Measurements from ENCODE around the gene ZNF609. TPM values are rescaled to one million over a fixed set of nuclear protein-coding genes. Genes with fewer than 3 reads are reported as not detected.

Gene ZNF609
- total and polyA plus RNA-seq, 4 donors = 4.6 to 18.1 (median 8.0) TPM

- Histone ChIP-seq H3K4me1 (ENCODE audit: control insufficient read depth in 4 of 4, insufficient read depth in 4 of 4, low read length in 3 of 4) (peaks cover 0 to 7% (median 2%) of the 10 kb centered on the region in 4 donors), H3K27me3 (ENCODE audit: control insufficient read depth in 4 of 4, insufficient read depth in 4 of 4, low read length in 3 of 4) (no peaks in the 10 kb centered on the region), H3K9me3 (ENCODE audit: control insufficient read depth in 4 of 4, low read length in 3 of 4) (no peaks in the 10 kb centered on the region), H3K36me3 (ENCODE audit: control insufficient read depth in 4 of 4, insufficient read depth in 3 of 4, low read depth in 1 of 4, low read length in 3 of 4) (no peaks in the 10 kb centered on the region), H3K9ac (ENCODE audit: low read depth in 1 of 2, low read length in 2 of 2) (no peak overlapping the region), H3K27ac (ENCODE audit: low read depth in 1 of 2, low read length in 2 of 2) (peak overlapping the region; percentile 15 to 21), H3K4me3 (ENCODE audit: low read depth in 1 of 3, low read length in 3 of 3) (no peak overlapping the region)
- TF ChIP-seq, protein P1, sequence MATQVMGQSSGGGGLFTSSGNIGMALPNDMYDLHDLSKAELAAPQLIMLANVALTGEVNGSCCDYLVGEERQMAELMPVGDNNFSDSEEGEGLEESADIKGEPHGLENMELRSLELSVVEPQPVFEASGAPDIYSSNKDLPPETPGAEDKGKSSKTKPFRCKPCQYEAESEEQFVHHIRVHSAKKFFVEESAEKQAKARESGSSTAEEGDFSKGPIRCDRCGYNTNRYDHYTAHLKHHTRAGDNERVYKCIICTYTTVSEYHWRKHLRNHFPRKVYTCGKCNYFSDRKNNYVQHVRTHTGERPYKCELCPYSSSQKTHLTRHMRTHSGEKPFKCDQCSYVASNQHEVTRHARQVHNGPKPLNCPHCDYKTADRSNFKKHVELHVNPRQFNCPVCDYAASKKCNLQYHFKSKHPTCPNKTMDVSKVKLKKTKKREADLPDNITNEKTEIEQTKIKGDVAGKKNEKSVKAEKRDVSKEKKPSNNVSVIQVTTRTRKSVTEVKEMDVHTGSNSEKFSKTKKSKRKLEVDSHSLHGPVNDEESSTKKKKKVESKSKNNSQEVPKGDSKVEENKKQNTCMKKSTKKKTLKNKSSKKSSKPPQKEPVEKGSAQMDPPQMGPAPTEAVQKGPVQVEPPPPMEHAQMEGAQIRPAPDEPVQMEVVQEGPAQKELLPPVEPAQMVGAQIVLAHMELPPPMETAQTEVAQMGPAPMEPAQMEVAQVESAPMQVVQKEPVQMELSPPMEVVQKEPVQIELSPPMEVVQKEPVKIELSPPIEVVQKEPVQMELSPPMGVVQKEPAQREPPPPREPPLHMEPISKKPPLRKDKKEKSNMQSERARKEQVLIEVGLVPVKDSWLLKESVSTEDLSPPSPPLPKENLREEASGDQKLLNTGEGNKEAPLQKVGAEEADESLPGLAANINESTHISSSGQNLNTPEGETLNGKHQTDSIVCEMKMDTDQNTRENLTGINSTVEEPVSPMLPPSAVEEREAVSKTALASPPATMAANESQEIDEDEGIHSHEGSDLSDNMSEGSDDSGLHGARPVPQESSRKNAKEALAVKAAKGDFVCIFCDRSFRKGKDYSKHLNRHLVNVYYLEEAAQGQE (IDR thresholded peaks at IDR 0.05) = no peak
- TF ChIP-seq, protein P2, sequence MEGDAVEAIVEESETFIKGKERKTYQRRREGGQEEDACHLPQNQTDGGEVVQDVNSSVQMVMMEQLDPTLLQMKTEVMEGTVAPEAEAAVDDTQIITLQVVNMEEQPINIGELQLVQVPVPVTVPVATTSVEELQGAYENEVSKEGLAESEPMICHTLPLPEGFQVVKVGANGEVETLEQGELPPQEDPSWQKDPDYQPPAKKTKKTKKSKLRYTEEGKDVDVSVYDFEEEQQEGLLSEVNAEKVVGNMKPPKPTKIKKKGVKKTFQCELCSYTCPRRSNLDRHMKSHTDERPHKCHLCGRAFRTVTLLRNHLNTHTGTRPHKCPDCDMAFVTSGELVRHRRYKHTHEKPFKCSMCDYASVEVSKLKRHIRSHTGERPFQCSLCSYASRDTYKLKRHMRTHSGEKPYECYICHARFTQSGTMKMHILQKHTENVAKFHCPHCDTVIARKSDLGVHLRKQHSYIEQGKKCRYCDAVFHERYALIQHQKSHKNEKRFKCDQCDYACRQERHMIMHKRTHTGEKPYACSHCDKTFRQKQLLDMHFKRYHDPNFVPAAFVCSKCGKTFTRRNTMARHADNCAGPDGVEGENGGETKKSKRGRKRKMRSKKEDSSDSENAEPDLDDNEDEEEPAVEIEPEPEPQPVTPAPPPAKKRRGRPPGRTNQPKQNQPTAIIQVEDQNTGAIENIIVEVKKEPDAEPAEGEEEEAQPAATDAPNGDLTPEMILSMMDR (IDR thresholded peaks at IDR 0.05; ENCODE audit: low read depth, low read length, missing input control) = no peak
- TF ChIP-seq FOXA1 (IDR thresholded peaks at IDR 0.05) (no peak), RXRA (IDR thresholded peaks at IDR 0.05) (no peak), FOXA2 (IDR thresholded peaks at IDR 0.05) (no peak), TAF1 (conservative IDR thresholded peaks at IDR 0.05) (no peak), EGR1 (IDR thresholded peaks at IDR 0.05; ENCODE audit: low read depth in 2 of 2) (no peak), NR2F2 (IDR thresholded peaks at IDR 0.05) (no peak)
- TF ChIP-seq, protein P3, sequence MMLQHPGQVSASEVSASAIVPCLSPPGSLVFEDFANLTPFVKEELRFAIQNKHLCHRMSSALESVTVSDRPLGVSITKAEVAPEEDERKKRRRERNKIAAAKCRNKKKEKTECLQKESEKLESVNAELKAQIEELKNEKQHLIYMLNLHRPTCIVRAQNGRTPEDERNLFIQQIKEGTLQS (IDR thresholded peaks at IDR 0.05) = no peak
- TF ChIP-seq, protein P4, sequence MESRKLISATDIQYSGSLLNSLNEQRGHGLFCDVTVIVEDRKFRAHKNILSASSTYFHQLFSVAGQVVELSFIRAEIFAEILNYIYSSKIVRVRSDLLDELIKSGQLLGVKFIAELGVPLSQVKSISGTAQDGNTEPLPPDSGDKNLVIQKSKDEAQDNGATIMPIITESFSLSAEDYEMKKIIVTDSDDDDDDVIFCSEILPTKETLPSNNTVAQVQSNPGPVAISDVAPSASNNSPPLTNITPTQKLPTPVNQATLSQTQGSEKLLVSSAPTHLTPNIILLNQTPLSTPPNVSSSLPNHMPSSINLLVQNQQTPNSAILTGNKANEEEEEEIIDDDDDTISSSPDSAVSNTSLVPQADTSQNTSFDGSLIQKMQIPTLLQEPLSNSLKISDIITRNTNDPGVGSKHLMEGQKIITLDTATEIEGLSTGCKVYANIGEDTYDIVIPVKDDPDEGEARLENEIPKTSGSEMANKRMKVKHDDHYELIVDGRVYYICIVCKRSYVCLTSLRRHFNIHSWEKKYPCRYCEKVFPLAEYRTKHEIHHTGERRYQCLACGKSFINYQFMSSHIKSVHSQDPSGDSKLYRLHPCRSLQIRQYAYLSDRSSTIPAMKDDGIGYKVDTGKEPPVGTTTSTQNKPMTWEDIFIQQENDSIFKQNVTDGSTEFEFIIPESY (IDR thresholded peaks at IDR 0.05) = no peak
- DNase-seq (ENCODE audit: low spot score) = no peak
- 75% methylated on average over 18 of the region's 18 CpGs for WGBS
These were observed 257.5 kb downstream of the ZNF609 start for GRCh38 chr15:64717735-64718495.

DNA sequence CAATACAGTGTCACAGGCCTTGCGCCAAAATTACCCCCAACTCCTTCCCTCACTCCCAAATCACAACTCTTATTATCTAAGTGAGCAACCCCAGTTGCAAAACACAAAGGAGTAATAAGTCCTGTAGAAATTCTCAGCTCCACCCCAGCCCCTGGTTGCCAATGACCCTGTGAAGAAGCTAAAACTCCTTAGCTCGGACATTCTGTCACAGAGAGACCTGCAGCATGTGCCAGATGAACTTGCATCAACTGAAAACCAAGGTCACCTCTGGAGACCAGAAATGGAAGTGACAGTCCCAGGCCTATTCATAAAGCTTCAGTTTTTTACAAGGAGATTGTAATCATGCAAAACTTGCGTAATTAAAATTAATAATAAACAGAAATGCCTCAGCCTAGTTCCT lies 259.8 kb downstream of the ZNF609 start:
- TF ChIP-seq YY1 (IDR thresholded peaks at IDR 0.05) (no peak), HNF4A (conservative IDR thresholded peaks at IDR 0.05) (peak in 1 of 2 donors; percentile 13), RXRA (IDR thresholded peaks at IDR 0.05) (peak; percentile 19 to 58), NR2F2 (IDR thresholded peaks at IDR 0.05) (peak; percentile 52)
- Histone ChIP-seq H3K9me3 (ENCODE audit: control insufficient read depth in 4 of 4, low read length in 3 of 4) (no peaks in the 10 kb centered on the region), H3K36me3 (ENCODE audit: control insufficient read depth in 4 of 4, insufficient read depth in 3 of 4, low read depth in 1 of 4, low read length in 3 of 4) (no peaks in the 10 kb centered on the region), H3K9ac (ENCODE audit: low read depth in 1 of 2, low read length in 2 of 2) (no peak overlapping the region), H3K27ac (ENCODE audit: low read depth in 1 of 2, low read length in 2 of 2) (no peak overlapping the region), H3K4me3 (ENCODE audit: low read depth in 1 of 3, low read length in 3 of 3) (no peak overlapping the region), H3K4me1 (ENCODE audit: control insufficient read depth in 4 of 4, insufficient read depth in 4 of 4, low read length in 3 of 4) (peaks cover 0 to 7% (median 0%) of the 10 kb centered on the region in 4 donors), H3K27me3 (ENCODE audit: control insufficient read depth in 4 of 4, insufficient read depth in 4 of 4, low read length in 3 of 4) (no peaks in the 10 kb centered on the region)
- WGBS = 62% methylated on average over 3 of the region's 3 CpGs
- no peak for DNase-seq (ENCODE audit: low spot score)

Measured in liver (tissue), 9 donors.